Fibroblast of lung (primary cell): ENCODE results near the gene TP53BP2. TPM values are rescaled to one million over a fixed set of nuclear protein-coding genes. Genes with fewer than 3 reads are reported as not detected.
A peak's percentile ranks its signal among the peaks of the same experiment; 100 is the strongest.

Source experiments
- DNase-seq, 2 donors: peaks; one replicate each; pipeline versions ENCODE4 v3.0.0 to v3.0.0-alpha.2; 2010; ENCODE audit warnings: low read depth in 2 of 2
- H2AFZ ChIP-seq: 2 replicates; pipeline ENCODE4 v1.5.1; 2012; ENCODE audit warnings: low read length, control low read depth, inconsistent platforms
- H3K27ac ChIP-seq: 2 replicates; pipeline ENCODE4 v1.5.1; 2011; ENCODE audit warnings: low read length, control low read depth; ENCODE audit not compliant: insufficient read depth
- H3K27me3 ChIP-seq: 2 replicates; pipeline ENCODE4 v1.5.1; 2011; ENCODE audit warnings: mild to moderate bottlenecking, low read length; ENCODE audit not compliant: control insufficient read depth, insufficient read depth
- H3K36me3 ChIP-seq: 2 replicates; pipeline ENCODE4 v1.5.1; 2011; ENCODE audit warnings: low read length; ENCODE audit not compliant: control insufficient read depth, insufficient read depth
- H3K4me1 ChIP-seq: 2 replicates; pipeline ENCODE4 v1.5.1; 2011; ENCODE audit warnings: low read length; ENCODE audit not compliant: control insufficient read depth, insufficient read depth; ENCODE audit errors: extremely low read depth
- H3K4me2 ChIP-seq: 2 replicates; pipeline ENCODE4 v1.5.1; 2011; ENCODE audit warnings: low read length, control low read depth; ENCODE audit not compliant: insufficient read depth; ENCODE audit errors: extremely low read depth
- H3K4me3 ChIP-seq, 4 experiments: fragments of 200-600 bp in 1 of 4; sonication (generic) in 1 of 4; replicated peaks in 1 of 4; 2 replicates each; pipeline ENCODE4 v1.5.1; 2011 to 2016; ENCODE audit warnings: low read length in 4 of 4, low read depth in 3 of 4, mild to moderate bottlenecking in 3 of 4, control low read depth in 2 of 4, inconsistent platforms in 1 of 4, mixed read lengths in 1 of 4; ENCODE audit not compliant: insufficient read depth in 1 of 4; ENCODE audit errors: control extremely low read depth in 1 of 4
- H3K79me2 ChIP-seq: 2 replicates; pipeline ENCODE4 v1.5.1; 2012; ENCODE audit warnings: mild to moderate bottlenecking, low read length, inconsistent platforms; ENCODE audit not compliant: control insufficient read depth, insufficient read depth
- H3K9ac ChIP-seq: 2 replicates; pipeline ENCODE4 v1.5.1; 2011; ENCODE audit warnings: mild to moderate bottlenecking, low read length, control low read depth; ENCODE audit not compliant: insufficient read depth
- H3K9me3 ChIP-seq: 2 replicates; pipeline ENCODE4 v1.5.1; 2012; ENCODE audit warnings: low read depth, low read length; ENCODE audit not compliant: control insufficient read depth, insufficient read depth
- H4K20me1 ChIP-seq: 2 replicates; pipeline ENCODE4 v1.5.1; 2011; ENCODE audit warnings: low read length; ENCODE audit not compliant: control insufficient read depth, insufficient read depth; ENCODE audit errors: extremely low read depth
- CTCF ChIP-seq, 2 donors: IDR thresholded peaks in 1 of 2; conservative IDR thresholded peaks in 1 of 2; 1 replicate in 1 of 2; 2 replicates in 1 of 2; pipeline ENCODE4 v1.5.1; 2011 to 2012; ENCODE audit warnings: low read length in 2 of 2, control low read depth in 1 of 2, inconsistent platforms in 1 of 2, low read depth in 1 of 2, mild to moderate bottlenecking in 1 of 2
- EZH2 ChIP-seq: IDR thresholded peaks from 2 replicates; pipeline ENCODE4 v1.5.1; 2012; ENCODE audit warnings: low read length, control low read depth, mild to moderate bottlenecking; ENCODE audit errors: missing control alignments
- polyA plus RNA-seq, 2 donors: library from polyadenylated mRNA; depleted of rRNA in 1 of 2; stranded (reverse) in 1 of 2; unstranded in 1 of 2; fragments of >200 nt; gene quantifications; 2 replicates each; pipeline ENCODE4 v1.2.1, GENCODE V29; 2011 to 2012; ENCODE audit warnings: missing spikeins in 1 of 2
- total RNA-seq: library from RNA; depleted of rRNA; stranded (reverse); fragments of >200 nt; gene quantifications from 2 replicates; pipeline ENCODE4 v1.2.1, GENCODE V29; 2014

The TP53BP2 gene
- total and polyA plus RNA-seq, 2 donors (not counting 1 experiment from before 2014, with no cell fraction given): 28.4 to 30.4 TPM

GRCh38 chr1:223845037-223845809 is 524 bp downstream of the TP53BP2 start:
- peak; percentile 64 to 68 for DNase-seq
- TF ChIP-seq CTCF (conservative IDR thresholded peaks at IDR 0.05 in 1 of 2, IDR thresholded peaks at IDR 0.05 in 1 of 2; ENCODE audit: low read depth in 1 of 2, low read length in 2 of 2): no peak
- TF ChIP-seq EZH2: no peak
- Histone ChIP-seq H3K9me3 (no peaks in the 10 kb centered on the region), H3K79me2 (peaks cover 53% of the 10 kb centered on the region), H3K27me3 (no peaks in the 10 kb centered on the region), H3K27ac (peak overlapping the region; percentile 97), H3K4me2 (peak overlapping the region; percentile 81), H3K36me3 (no peaks in the 10 kb centered on the region), H3K9ac (peak overlapping the region; percentile 96), H2AFZ (no peak overlapping the region), H3K4me1 (peaks cover 5% of the 10 kb centered on the region), H4K20me1 (no peaks in the 10 kb centered on the region), H3K4me3 (peak overlapping the region; percentile 59 to 90 (median 82))

DNA sequence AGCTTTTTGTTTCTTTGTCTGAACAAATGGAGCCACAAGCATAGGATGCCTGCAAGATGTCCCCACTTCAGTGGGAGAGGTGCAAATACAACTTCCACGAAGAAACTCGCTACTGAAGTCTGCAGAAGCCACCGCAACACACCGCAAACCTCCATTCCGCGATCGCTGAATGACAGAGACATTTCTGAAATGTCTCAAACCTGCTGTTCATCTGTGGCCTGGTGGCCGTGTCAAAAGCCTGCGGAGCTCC is 1.0 kb downstream of the TP53BP2 start:
- Histone ChIP-seq H2AFZ (no peak overlapping the region), H3K4me1 (peaks cover 5% of the 10 kb centered on the region), H3K79me2 (peaks cover 58% of the 10 kb centered on the region), H3K27ac (peak overlapping the region; percentile 97), H3K4me3 (peak overlapping the region; percentile 59 to 90 (median 82)), H3K36me3 (no peaks in the 10 kb centered on the region), H3K27me3 (no peaks in the 10 kb centered on the region), H4K20me1 (no peaks in the 10 kb centered on the region), H3K4me2 (peak overlapping the region; percentile 81), H3K9ac (peak overlapping the region; percentile 96), H3K9me3 (no peaks in the 10 kb centered on the region)
- DNase-seq: no peak
- no peak for TF ChIP-seq EZH2
- no peak for TF ChIP-seq CTCF (conservative IDR thresholded peaks at IDR 0.05 in 1 of 2, IDR thresholded peaks at IDR 0.05 in 1 of 2; ENCODE audit: low read depth in 1 of 2, low read length in 2 of 2)

DNA sequence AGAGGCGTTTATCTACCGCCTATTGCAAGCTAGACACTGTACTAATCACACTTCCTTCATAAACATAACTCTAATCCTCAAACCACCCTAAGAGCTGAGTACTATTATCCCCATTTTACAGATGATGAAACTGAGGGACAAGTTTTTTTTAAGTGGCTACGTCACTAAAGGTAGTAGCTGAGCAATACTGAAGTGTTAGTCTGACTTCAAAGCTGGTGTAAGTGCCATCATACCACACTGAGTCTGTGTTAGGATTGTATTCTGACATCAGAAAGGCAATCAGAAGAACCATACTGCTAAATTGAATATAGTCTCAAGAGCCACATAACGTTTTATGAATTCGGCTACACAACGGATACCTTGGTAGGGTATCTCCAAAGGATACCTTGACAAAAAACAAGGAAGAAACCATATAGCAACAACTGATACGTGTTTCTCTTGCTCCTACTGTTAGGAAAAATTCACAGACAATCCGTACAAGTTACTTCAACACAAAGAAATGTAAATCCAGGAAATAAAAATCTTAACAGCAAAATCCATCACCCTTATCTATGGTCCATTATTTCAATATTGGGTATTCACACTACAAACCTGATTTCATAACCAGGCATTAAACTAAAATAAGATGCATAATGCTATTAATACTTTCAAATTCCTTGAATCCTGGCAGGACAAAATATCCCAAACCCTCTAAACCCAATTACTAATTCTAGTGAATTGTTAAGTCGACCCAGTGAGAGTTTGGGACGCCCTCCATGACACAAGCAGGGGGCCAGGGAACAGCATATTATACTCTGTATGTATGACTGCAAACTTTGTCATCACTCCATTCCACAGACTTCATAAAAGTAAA is 1.6 kb downstream of the TP53BP2 start:
- H3K27me3 ChIP-seq: no peaks in the 10 kb centered on the region
- TF ChIP-seq CTCF (conservative IDR thresholded peaks at IDR 0.05 in 1 of 2, IDR thresholded peaks at IDR 0.05 in 1 of 2; ENCODE audit: low read depth in 1 of 2, low read length in 2 of 2): no peak
- TF ChIP-seq EZH2: no peak
- no peaks in the 10 kb centered on the region for H4K20me1 ChIP-seq
- no peaks in the 10 kb centered on the region for H3K9me3 ChIP-seq
- DNase-seq: no peak
- H3K4me1 ChIP-seq: peaks cover 5% of the 10 kb centered on the region
- peak overlapping the region; percentile 59 to 90 (median 82) for H3K4me3 ChIP-seq
- peaks cover 64% of the 10 kb centered on the region for H3K79me2 ChIP-seq
- no peak overlapping the region for H3K9ac ChIP-seq
- no peak overlapping the region for H2AFZ ChIP-seq
- H3K27ac ChIP-seq: peak overlapping the region; percentile 97
- H3K36me3 ChIP-seq: no peaks in the 10 kb centered on the region
- peak overlapping the region; percentile 81 for H3K4me2 ChIP-seq
